H9 (cell line): Measurements from ENCODE around the gene DMRT1. TPM values are rescaled to one million over a fixed set of nuclear protein-coding genes. Genes with fewer than 3 reads are reported as not detected.

ENCODE experiments used
- DNase-seq: peaks from one replicate; pipeline ENCODE4 v3.0.0-alpha.2; 2017
- H2AFZ ChIP-seq: one replicate; pipeline ENCODE4 v1.6.1; 2013; ENCODE audit warnings: mild to moderate bottlenecking, low read length, control low read depth, moderate library complexity
- H2AK5ac ChIP-seq: 2 replicates; pipeline ENCODE4 v1.6.1; 2013; ENCODE audit warnings: low read length, control low read depth, mixed read lengths; ENCODE audit not compliant: insufficient read length
- H2BK120ac ChIP-seq: one replicate; pipeline ENCODE4 v1.6.1; 2013; ENCODE audit warnings: low read depth, mild to moderate bottlenecking, low read length, control low read depth, inconsistent platforms; ENCODE audit not compliant: poor library complexity, severe bottlenecking
- H2BK12ac ChIP-seq: 2 replicates; pipeline ENCODE4 v1.6.1; 2013; ENCODE audit warnings: low read length, control low read depth, mixed read lengths, low read depth; ENCODE audit not compliant: insufficient read length
- H2BK15ac ChIP-seq: 2 replicates; pipeline ENCODE4 v1.6.1; 2013; ENCODE audit warnings: low read depth, low read length, control low read depth
- H2BK20ac ChIP-seq: one replicate; pipeline ENCODE4 v1.6.1; 2013; ENCODE audit warnings: low read depth, mild to moderate bottlenecking, low read length, control low read depth, inconsistent platforms; ENCODE audit not compliant: poor library complexity, severe bottlenecking
- H2BK5ac ChIP-seq: 2 replicates; pipeline ENCODE4 v1.6.1; 2013; ENCODE audit warnings: low read length, control low read depth, mixed read lengths; ENCODE audit not compliant: insufficient read length
- H3K14ac ChIP-seq: 2 replicates; pipeline ENCODE4 v1.6.1; 2013; ENCODE audit warnings: low read length, control low read depth; ENCODE audit not compliant: insufficient read depth
- H3K18ac ChIP-seq: 2 replicates; pipeline ENCODE4 v1.6.1; 2013; ENCODE audit warnings: low read depth, mild to moderate bottlenecking, mixed read lengths, low read length, control low read depth; ENCODE audit not compliant: insufficient read length
- H3K23ac ChIP-seq: 2 replicates; pipeline ENCODE4 v1.6.1; 2013; ENCODE audit warnings: low read length, control low read depth, mixed read lengths, low read depth; ENCODE audit not compliant: insufficient read length
- H3K23me2 ChIP-seq: 2 replicates; pipeline ENCODE4 v1.6.1; 2013; ENCODE audit warnings: low read depth, mild to moderate bottlenecking, mixed read lengths, low read length, control low read depth; ENCODE audit not compliant: insufficient read length, poor library complexity, severe bottlenecking
- H3K27ac ChIP-seq: 2 replicates; pipeline ENCODE4 v1.5.1; 2013; ENCODE audit warnings: low read length, control low read depth, mixed read lengths, low read depth; ENCODE audit not compliant: insufficient read length
- H3K27me3 ChIP-seq: 2 replicates; pipeline ENCODE4 v1.6.1; 2013; ENCODE audit warnings: low read length, control low read depth, inconsistent platforms; ENCODE audit not compliant: insufficient read depth
- H3K4ac ChIP-seq: 2 replicates; pipeline ENCODE4 v1.6.1; 2013; ENCODE audit warnings: low read depth, mild to moderate bottlenecking, control low read depth, inconsistent platforms, low read length, moderate library complexity
- H3K4me1 ChIP-seq: 2 replicates; pipeline ENCODE4 v1.6.1; 2013; ENCODE audit warnings: low read length, control low read depth, inconsistent platforms; ENCODE audit not compliant: insufficient read depth
- H3K4me2 ChIP-seq: 2 replicates; pipeline ENCODE4 v1.6.1; 2013; ENCODE audit warnings: low read length, control low read depth, mixed read lengths; ENCODE audit not compliant: insufficient read length, insufficient read depth
- H3K56ac ChIP-seq: 2 replicates; pipeline ENCODE4 v1.6.1; 2013; ENCODE audit warnings: low read depth, mild to moderate bottlenecking, mixed read lengths, low read length, control low read depth; ENCODE audit not compliant: insufficient read length
- H3K79me1 ChIP-seq: 2 replicates; pipeline ENCODE4 v1.6.1; 2013; ENCODE audit warnings: low read depth, mild to moderate bottlenecking, moderate library complexity, low read length, control low read depth, inconsistent platforms; ENCODE audit not compliant: insufficient read depth, poor library complexity, severe bottlenecking
- H3K79me2 ChIP-seq: 2 replicates; pipeline ENCODE4 v1.6.1; 2013; ENCODE audit warnings: low read length, control low read depth, inconsistent platforms; ENCODE audit not compliant: insufficient read depth
- H3K9ac ChIP-seq: 2 replicates; pipeline ENCODE4 v1.6.1; 2013; ENCODE audit warnings: low read length, control low read depth, mixed read lengths; ENCODE audit not compliant: insufficient read length; ENCODE audit errors: extremely low read depth
- H3K9me3 ChIP-seq: one replicate; pipeline ENCODE4 v1.6.1; 2013; ENCODE audit warnings: low read depth, low read length, inconsistent platforms; ENCODE audit not compliant: control insufficient read depth
- H3T11ph ChIP-seq: one replicate; pipeline ENCODE4 v1.6.1; 2013; ENCODE audit warnings: mild to moderate bottlenecking, low read length, control low read depth, inconsistent platforms
- H4K20me1 ChIP-seq: one replicate; pipeline ENCODE4 v1.6.1; 2013; ENCODE audit not compliant: control insufficient read depth, insufficient read length, insufficient read depth
- H4K5ac ChIP-seq: 2 replicates; pipeline ENCODE4 v1.6.1; 2013; ENCODE audit warnings: low read depth, mild to moderate bottlenecking, mixed read lengths, low read length, control low read depth; ENCODE audit not compliant: insufficient read length
- H4K8ac ChIP-seq: replicated peaks from 2 replicates; pipeline ENCODE4 v1.6.1; 2013; ENCODE audit warnings: low read length, control low read depth, mixed read lengths, low read depth; ENCODE audit not compliant: insufficient read length
- H4K91ac ChIP-seq: 2 replicates; pipeline ENCODE4 v1.6.1; 2013; ENCODE audit warnings: low read depth, mild to moderate bottlenecking, moderate library complexity, mixed read lengths, low read length, control low read depth; ENCODE audit not compliant: insufficient read length
- H3K27ac Mint-ChIP-seq, 3 experiments: 2 replicates in 2 of 3; 3 replicates in 1 of 3; pipeline ENCODE4 v1.8.0; 2020 to 2021; ENCODE audit warnings: mixed read lengths in 3 of 3, mild to moderate bottlenecking in 1 of 3, moderate library complexity in 1 of 3
- H3K27me3 Mint-ChIP-seq: 2 replicates; pipeline ENCODE4 v1.8.0; 2021; ENCODE audit warnings: low read depth, mild to moderate bottlenecking, moderate library complexity, mixed read lengths
- H3K36me3 Mint-ChIP-seq, 3 experiments: 2 replicates in 2 of 3; 3 replicates in 1 of 3; pipeline ENCODE4 v1.8.0; 2020 to 2021; ENCODE audit warnings: low read depth in 3 of 3, mixed read lengths in 3 of 3; ENCODE audit not compliant: insufficient read depth in 1 of 3
- H3K4me1 Mint-ChIP-seq, 2 experiments: 2 replicates each; pipeline ENCODE4 v1.8.0; 2020; ENCODE audit warnings: mixed read lengths in 2 of 2
- H3K4me3 Mint-ChIP-seq, 2 experiments: 2 replicates in 1 of 2; 3 replicates in 1 of 2; pipeline ENCODE4 v1.8.0; 2020 to 2021; ENCODE audit warnings: mild to moderate bottlenecking in 2 of 2, mixed read lengths in 2 of 2, moderate library complexity in 1 of 2
- H3K9me3 Mint-ChIP-seq, 2 experiments: 2 replicates in 1 of 2; 3 replicates in 1 of 2; pipeline ENCODE4 v1.8.0; 2020; ENCODE audit warnings: mild to moderate bottlenecking in 2 of 2, mixed read lengths in 2 of 2, moderate library complexity in 1 of 2
- CTCF ChIP-seq: fragments of 200-600 bp; sonication (generic); conservative IDR thresholded peaks from 3 replicates; pipeline ENCODE4 v1.8.0; 2021; ENCODE audit warnings: antibody characterized with exemption, mild to moderate bottlenecking
- WGBS: extraction: QIAGEN DNeasy Blood & Tissue Kit; methylation state at CpG from one replicate; pipeline ENCODE4 v1.1.7; 2013; ENCODE audit warnings: missing lambda C conversion rate, low lambda C conversion rate, mixed read lengths; ENCODE audit not compliant: insufficient read length; ENCODE audit errors: extremely low coverage; 5-methylcytosine and 5-hydroxymethylcytosine counted together
- total RNA-seq: library from RNA; stranded (reverse); gene quantifications from 2 replicates; pipeline ENCODE4 v1.2.1, GENCODE V29; 2021

The DMRT1 gene
- total RNA-seq, 1 experiment from 2014 or later: not detected

DNA sequence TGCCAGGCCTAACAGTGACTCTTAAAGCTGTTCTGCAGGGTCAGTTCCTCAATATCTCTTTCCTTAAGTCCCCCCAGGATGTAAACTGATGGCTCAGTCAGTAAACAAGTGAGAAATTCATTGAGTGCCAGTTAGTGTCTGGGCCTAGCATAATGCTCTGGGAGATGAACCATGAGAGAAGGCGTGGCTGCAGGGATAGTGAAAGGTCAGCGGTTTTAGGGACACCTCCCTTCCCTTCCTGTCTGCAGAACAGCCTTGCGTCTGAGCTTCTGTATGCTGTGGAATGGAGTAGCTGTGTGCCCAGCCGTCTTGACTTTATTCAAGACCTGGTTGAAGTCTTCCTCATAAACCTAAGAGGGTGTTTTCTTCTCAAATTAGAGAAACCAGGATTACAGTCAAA lies 88.2 kb downstream of the DMRT1 start:
- no peak overlapping the region for H3K4ac ChIP-seq
- H3K79me2 ChIP-seq: no peaks in the 10 kb centered on the region
- H3K4me1 ChIP-seq: no peaks in the 10 kb centered on the region; the same call in 1 of the 2 replicates
- H2AK5ac ChIP-seq: no peak overlapping the region
- no peak overlapping the region for H3K9ac ChIP-seq
- peaks cover 0 to 2% (median 0%) of the 10 kb centered on the region in 3 experiments; a peak in 1 of 7 replicates for H3K36me3 Mint-ChIP-seq
- H2BK12ac ChIP-seq: no peak overlapping the region
- peaks cover 3% of the 10 kb centered on the region; the same call in 1 of the 2 replicates for H3K27me3 Mint-ChIP-seq
- H3K27me3 ChIP-seq: no peaks in the 10 kb centered on the region
- no peaks in the 10 kb centered on the region for H3K9me3 ChIP-seq
- peaks cover 0 to 1% of the 10 kb centered on the region in 2 experiments; a peak in 2 of 5 replicates for H3K9me3 Mint-ChIP-seq
- H3K4me3 Mint-ChIP-seq: no peak overlapping the region
- no peak overlapping the region for H2BK120ac ChIP-seq
- H2AFZ ChIP-seq: no peak overlapping the region
- no peak overlapping the region for H4K91ac ChIP-seq
- no peaks in the 10 kb centered on the region for H4K20me1 ChIP-seq
- H3K4me1 Mint-ChIP-seq: no peaks in the 10 kb centered on the region
- no peak for TF ChIP-seq CTCF
- H3K23ac ChIP-seq: no peak overlapping the region
- H3K56ac ChIP-seq: no peak overlapping the region
- no peaks in the 10 kb centered on the region for H3K79me1 ChIP-seq
- no peak overlapping the region for H3K14ac ChIP-seq
- no peak overlapping the region for H3K18ac ChIP-seq
- no peak overlapping the region for H4K8ac ChIP-seq
- no peak overlapping the region for H3K27ac ChIP-seq
- no peak overlapping the region for H2BK20ac ChIP-seq
- WGBS: no CpG with 5 or more reads among the region's 4 CpGs
- no peak overlapping the region for H3K4me2 ChIP-seq
- no peaks in the 10 kb centered on the region for H3K23me2 ChIP-seq
- H4K5ac ChIP-seq: no peak overlapping the region
- no peak overlapping the region for H2BK5ac ChIP-seq
- no peak overlapping the region for H3T11ph ChIP-seq
- DNase-seq: no peak
- no peak overlapping the region for H3K27ac Mint-ChIP-seq
- H2BK15ac ChIP-seq: no peak overlapping the region
